ENCODE data around the gene QRFPR. TPM values are rescaled to one million over a fixed set of nuclear protein-coding genes. Genes with fewer than 3 reads are reported as not detected.

QRFPR gene
- total RNA-seq, 2 donors from 2014 or later: not detected

DNA sequence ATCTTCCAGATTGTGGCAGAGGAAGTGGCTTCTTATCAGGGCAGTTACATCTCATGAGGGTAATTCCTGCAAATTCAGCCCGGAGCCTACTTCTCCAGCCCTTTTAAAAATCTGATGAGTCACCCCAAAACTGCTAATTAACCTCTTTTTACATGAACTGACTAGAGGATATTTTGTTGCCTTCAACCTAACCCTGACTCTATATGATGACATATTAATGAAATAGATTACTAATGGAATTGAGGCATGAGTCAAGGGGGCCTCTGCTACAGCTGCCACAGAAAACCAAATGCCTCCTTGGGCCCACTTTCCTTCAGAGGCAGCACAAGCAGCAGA, 72.5 kb downstream of the QRFPR start:
- TF ChIP-seq, protein P1, sequence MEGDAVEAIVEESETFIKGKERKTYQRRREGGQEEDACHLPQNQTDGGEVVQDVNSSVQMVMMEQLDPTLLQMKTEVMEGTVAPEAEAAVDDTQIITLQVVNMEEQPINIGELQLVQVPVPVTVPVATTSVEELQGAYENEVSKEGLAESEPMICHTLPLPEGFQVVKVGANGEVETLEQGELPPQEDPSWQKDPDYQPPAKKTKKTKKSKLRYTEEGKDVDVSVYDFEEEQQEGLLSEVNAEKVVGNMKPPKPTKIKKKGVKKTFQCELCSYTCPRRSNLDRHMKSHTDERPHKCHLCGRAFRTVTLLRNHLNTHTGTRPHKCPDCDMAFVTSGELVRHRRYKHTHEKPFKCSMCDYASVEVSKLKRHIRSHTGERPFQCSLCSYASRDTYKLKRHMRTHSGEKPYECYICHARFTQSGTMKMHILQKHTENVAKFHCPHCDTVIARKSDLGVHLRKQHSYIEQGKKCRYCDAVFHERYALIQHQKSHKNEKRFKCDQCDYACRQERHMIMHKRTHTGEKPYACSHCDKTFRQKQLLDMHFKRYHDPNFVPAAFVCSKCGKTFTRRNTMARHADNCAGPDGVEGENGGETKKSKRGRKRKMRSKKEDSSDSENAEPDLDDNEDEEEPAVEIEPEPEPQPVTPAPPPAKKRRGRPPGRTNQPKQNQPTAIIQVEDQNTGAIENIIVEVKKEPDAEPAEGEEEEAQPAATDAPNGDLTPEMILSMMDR (IDR thresholded peaks at IDR 0.05): no peak
- intact Hi-C loops (cut with DNase I): loop anchor here (2.0 to 5.0 kb wide), 2 partner anchors 31 to 116 kb away; no protein-coding TSS in a partner anchor
- H3K4me1 ChIP-seq: no peaks in the 10 kb centered on the region
- no peaks in the 10 kb centered on the region for H3K9me3 ChIP-seq
- no peak overlapping the region for H3K9ac ChIP-seq (ENCODE audit: low read depth in 2 of 2, low read length in 2 of 2)
- no peak for DNase-seq
- H3K27ac ChIP-seq: no peak overlapping the region
- H3K36me3 ChIP-seq: no peaks in the 10 kb centered on the region
- H3K27me3 ChIP-seq: no peaks in the 10 kb centered on the region
- H3K4me3 ChIP-seq: no peak overlapping the region

- Histone ChIP-seq H3K9ac (ENCODE audit: low read depth in 2 of 2, low read length in 2 of 2) (no peak overlapping the region), H3K27ac (no peak overlapping the region), H3K4me1 (no peaks in the 10 kb centered on the region), H3K27me3 (no peaks in the 10 kb centered on the region), H3K9me3 (no peaks in the 10 kb centered on the region), H3K36me3 (no peaks in the 10 kb centered on the region), H3K4me3 (no peak overlapping the region)
- DNase-seq: peak; percentile 55
- intact Hi-C loops (cut with DNase I): loop anchor here (2.0 to 5.0 kb wide), 2 partner anchors 31 to 115 kb away; no protein-coding TSS in a partner anchor
- TF ChIP-seq, protein P1 (IDR thresholded peaks at IDR 0.05): peak; percentile 64
These were observed 73.1 kb downstream of the QRFPR start for GRCh38 chr4:121307445-121308327.

DNA sequence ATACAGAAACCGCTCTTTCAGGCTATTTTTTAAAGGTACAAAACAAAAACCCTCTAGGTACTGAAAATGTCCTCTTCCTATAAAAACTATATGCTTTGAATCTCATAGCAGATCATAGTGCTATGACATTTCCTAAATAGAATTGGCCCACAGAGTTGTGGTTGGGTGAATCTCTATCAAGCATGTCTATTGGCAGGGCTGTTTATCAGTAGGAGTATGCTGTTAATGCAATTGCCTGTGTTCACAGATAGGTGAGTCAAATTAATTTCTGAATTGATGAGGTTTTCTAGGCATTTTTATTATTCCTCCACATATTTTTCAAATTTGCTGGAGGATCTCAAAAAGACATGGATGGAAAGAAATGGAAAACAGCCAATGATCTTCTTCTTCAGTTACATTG, 73.9 kb downstream of the QRFPR start:
- no peaks in the 10 kb centered on the region for H3K4me1 ChIP-seq
- TF ChIP-seq, protein P1 (IDR thresholded peaks at IDR 0.05): no peak
- no peak overlapping the region for H3K27ac ChIP-seq
- no peaks in the 10 kb centered on the region for H3K27me3 ChIP-seq
- H3K4me3 ChIP-seq: no peak overlapping the region
- no peaks in the 10 kb centered on the region for H3K9me3 ChIP-seq
- no peak overlapping the region for H3K9ac ChIP-seq (ENCODE audit: low read depth in 2 of 2, low read length in 2 of 2)
- intact Hi-C loops (cut with DNase I): loop anchor here (5.0 kb wide), 1 partner anchor 115 kb away; no protein-coding TSS in a partner anchor
- H3K36me3 ChIP-seq: no peaks in the 10 kb centered on the region
- no peak for DNase-seq

- intact Hi-C loops (cut with DNase I): loop anchor here (5.0 kb wide), 1 partner anchor 113 kb away; no protein-coding TSS in a partner anchor
- Histone ChIP-seq H3K9me3 (no peaks in the 10 kb centered on the region), H3K4me1 (no peaks in the 10 kb centered on the region), H3K9ac (ENCODE audit: low read depth in 2 of 2, low read length in 2 of 2) (no peak overlapping the region), H3K27me3 (no peaks in the 10 kb centered on the region), H3K27ac (peak overlapping the region; percentile 36), H3K4me3 (no peak overlapping the region), H3K36me3 (no peaks in the 10 kb centered on the region)
- DNase-seq: peak; percentile 50
- TF ChIP-seq, protein P1 (IDR thresholded peaks at IDR 0.05): no peak
These were observed 75.9 kb downstream of the QRFPR start for GRCh38 chr4:121304893-121305292.

DNA sequence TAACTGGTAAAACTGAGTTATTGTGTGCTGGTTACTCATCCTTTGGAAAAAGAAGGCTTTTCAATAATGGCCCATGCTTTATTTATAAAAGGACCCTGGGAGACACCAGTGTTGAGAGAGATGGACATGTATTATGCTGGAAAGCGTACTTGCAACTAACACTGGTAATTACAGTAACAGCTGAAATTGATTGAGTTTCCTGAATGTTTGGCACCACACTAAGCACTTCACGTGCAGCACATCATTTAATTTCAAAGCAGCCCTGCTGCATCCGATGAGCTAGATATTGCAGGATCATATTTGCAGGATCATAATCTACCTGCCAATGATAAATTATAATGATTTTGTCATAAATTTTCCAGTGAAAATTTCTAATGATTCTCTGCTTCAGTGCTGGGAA, 81.5 kb downstream of the QRFPR start:
- Histone ChIP-seq H3K9ac (ENCODE audit: low read depth in 2 of 2, low read length in 2 of 2) (no peak overlapping the region), H3K27me3 (no peaks in the 10 kb centered on the region)
- TF ChIP-seq, protein P1 (IDR thresholded peaks at IDR 0.05): no peak

More for the DNA sequence above, 81.5 kb downstream of the QRFPR start:
- Histone ChIP-seq H3K36me3 (no peaks in the 10 kb centered on the region), H3K9me3 (no peaks in the 10 kb centered on the region), H3K4me3 (no peak overlapping the region), H3K27ac (no peak overlapping the region), H3K4me1 (no peaks in the 10 kb centered on the region)
- no peak for DNase-seq
- intact Hi-C loops (cut with DNase I): no loop called here

All from colonic mucosa (tissue), 4 donors.